CD4-positive, alpha-beta T cell (primary cell): ENCODE results near the gene KCNAB3. TPM values are rescaled to one million over a fixed set of nuclear protein-coding genes. Genes with fewer than 3 reads are reported as not detected.

Experiments used
- ATAC-seq: fragments of 200-7000 bp; cut with Tn5 transposase; one replicate; pipeline ENCODE4 v1.10.0; 2022; ENCODE audit warnings: mild to moderate bottlenecking; ENCODE audit not compliant: poor library complexity
- CTCF ChIA-PET: fragments of 350-600 bp; sonication (Branson Sonifier 250); formaldehyde crosslinking; loops from one replicate; lab custom pipeline; 2021; ENCODE audit warnings: antibody characterized with exemption, inconsistent platforms; lab: Charles Lee
- POLR2A ChIA-PET: fragments of 350-600 bp; sonication (Branson Sonifier 250); formaldehyde crosslinking; loops from one replicate; lab custom pipeline; 2021; ENCODE audit warnings: antibody characterized with exemption, inconsistent platforms; lab: Charles Lee
- DNase-seq, 14 experiments: peaks; one replicate each; pipeline ENCODE4 v3.0.0-alpha.2; 2013 to 2020; ENCODE audit warnings: mixed read lengths in 2 of 14
- H3K27ac ChIP-seq, 2 donors: one replicate each; pipeline versions ENCODE4 v1.5.1 to v1.7.0; 2013; ENCODE audit warnings: low read length in 2 of 2, low read depth in 1 of 2, mild to moderate bottlenecking in 1 of 2
- H3K27me3 ChIP-seq, 2 experiments: 1 replicate in 1 of 2; 2 replicates in 1 of 2; pipeline versions ENCODE4 v1.6.1 to v1.7.0; 2013; ENCODE audit warnings: low read length in 2 of 2, control low read depth in 1 of 2, mild to moderate bottlenecking in 1 of 2, moderate library complexity in 1 of 2; ENCODE audit not compliant: insufficient read depth in 2 of 2, control insufficient read depth in 1 of 2
- H3K36me3 ChIP-seq: one replicate; pipeline ENCODE4 v1.6.1; 2013; ENCODE audit warnings: low read length, control low read depth; ENCODE audit not compliant: insufficient read depth
- H3K4me1 ChIP-seq: one replicate; pipeline ENCODE4 v1.6.1; 2013; ENCODE audit warnings: low read length, control low read depth; ENCODE audit not compliant: insufficient read depth
- H3K4me3 ChIP-seq: one replicate; pipeline ENCODE4 v1.5.1; 2013; ENCODE audit warnings: mild to moderate bottlenecking, low read length, moderate library complexity
- H3K9me3 ChIP-seq, 2 experiments: 1 replicate in 1 of 2; 2 replicates in 1 of 2; pipeline versions ENCODE4 v1.6.1 to v1.7.0; 2013; ENCODE audit warnings: low read length in 2 of 2, mild to moderate bottlenecking in 2 of 2, control low read depth in 1 of 2, moderate library complexity in 1 of 2; ENCODE audit not compliant: control insufficient read depth in 1 of 2, insufficient read depth in 1 of 2
- H3K27ac Mint-ChIP-seq: one replicate; pipeline ENCODE4 v1.8.0; 2020; ENCODE audit warnings: mixed read lengths
- H3K27me3 Mint-ChIP-seq: one replicate; pipeline ENCODE4 v1.8.0; 2021; ENCODE audit warnings: mixed read lengths
- H3K36me3 Mint-ChIP-seq: one replicate; pipeline ENCODE4 v1.8.0; 2021; ENCODE audit warnings: low read depth, mixed read lengths
- H3K4me1 Mint-ChIP-seq: one replicate; pipeline ENCODE4 v1.8.0; 2021; ENCODE audit warnings: low read depth, mixed read lengths
- H3K4me3 Mint-ChIP-seq: one replicate; pipeline ENCODE4 v1.8.0; 2020; ENCODE audit warnings: mild to moderate bottlenecking, mixed read lengths
- H3K9me3 Mint-ChIP-seq: one replicate; pipeline ENCODE4 v1.8.0; 2020; ENCODE audit warnings: mixed read lengths
- CTCF ChIP-seq: fragments of 200-600 bp; IDR thresholded peaks from one replicate; pipeline ENCODE4 v1.8.0; 2022; ENCODE audit warnings: antibody characterized with exemption, mild to moderate bottlenecking
- intact Hi-C, 2 experiments: fragments of 100-400 bp; cut with DNase I in 1 of 2; cut with micrococcal nuclease in 1 of 2; formaldehyde crosslinking; loops; one replicate each; pipeline versions ENCODE4 v1.15.1 to v1.9.0; 2023 to 2025; cut with DNase I, micrococcal nuclease
- total RNA-seq, 174 experiments: library from RNA in 2 of 174; stranded (reverse) in 2 of 174; gene quantifications; one replicate each; pipeline ENCODE4 v1.2.3 and lab custom pipeline; 2021 to 2026

The KCNAB3 gene
- total RNA-seq, 2 experiments from 2014 or later: 7.1 to 8.2 TPM

- CTCF ChIA-PET: no interaction called here
- no peak overlapping the region for H3K27ac ChIP-seq
- peaks cover 10% of the 10 kb centered on the region for H3K9me3 Mint-ChIP-seq
- no peaks in the 10 kb centered on the region for H3K4me1 ChIP-seq
- peaks cover 5 to 10% of the 10 kb centered on the region in 2 experiments for H3K27me3 ChIP-seq
- no peak overlapping the region for H3K4me3 Mint-ChIP-seq
- H3K27ac Mint-ChIP-seq: no peak overlapping the region
- no peak for ATAC-seq
- no peak for TF ChIP-seq CTCF
- DNase-seq: no peak
- peaks cover 6% of the 10 kb centered on the region for H3K36me3 Mint-ChIP-seq
- no peaks in the 10 kb centered on the region for H3K36me3 ChIP-seq
- H3K4me3 ChIP-seq: no peak overlapping the region
- POLR2A ChIA-PET: no interaction called here
- intact Hi-C loops: loop anchor here in 1 of 2 experiments (5.0 kb wide), 1 partner anchor 42 kb away; the partner anchor contains the start of genes CNTROB and TRAPPC1
- peaks cover 10% of the 10 kb centered on the region for H3K27me3 Mint-ChIP-seq
- H3K4me1 Mint-ChIP-seq: no peaks in the 10 kb centered on the region
- peaks cover 16 to 21% of the 10 kb centered on the region in 2 experiments for H3K9me3 ChIP-seq
These were observed 45.0 kb upstream of the KCNAB3 start for GRCh38 chr17:7974638-7975131.

GRCh38 chr17:7972131-7972785, 42.6 kb upstream of the KCNAB3 start:
- DNase-seq (no peak), ATAC-seq (no peak)
- Mint-ChIP-seq H3K4me1 (no peaks in the 10 kb centered on the region), H3K27ac (no peak overlapping the region), H3K27me3 (peaks cover 6% of the 10 kb centered on the region), H3K9me3 (peaks cover 10% of the 10 kb centered on the region), H3K4me3 (no peak overlapping the region), H3K36me3 (peaks cover 6% of the 10 kb centered on the region)
- peaks cover 16 to 21% of the 10 kb centered on the region in 2 experiments for H3K9me3 ChIP-seq
- intact Hi-C loops: loop anchor here in 1 of 2 experiments (5.0 kb wide), 1 partner anchor 40 kb away; the partner anchor contains the start of genes CNTROB and TRAPPC1
- peaks cover 5 to 10% of the 10 kb centered on the region in 2 experiments for H3K27me3 ChIP-seq
- ChIA-PET POLR2A (interaction anchor here (0.6 kb wide), 1 partner anchor 24 kb away, joined by 5 read pairs; no protein-coding TSS in a partner anchor), CTCF (interaction anchor here (0.6 to 0.8 kb wide), 2 partner anchors 11 to 229 kb away, joined by 3 read pairs; no protein-coding TSS in a partner anchor)
- TF ChIP-seq CTCF: no peak
- no peak overlapping the region for H3K27ac ChIP-seq
- H3K4me3 ChIP-seq: no peak overlapping the region
- no peaks in the 10 kb centered on the region for H3K4me1 ChIP-seq
- H3K36me3 ChIP-seq: no peaks in the 10 kb centered on the region

- peaks cover 6% of the 10 kb centered on the region for H3K36me3 Mint-ChIP-seq
- peaks cover 16 to 21% of the 10 kb centered on the region in 2 experiments for H3K9me3 ChIP-seq
- H3K27me3 ChIP-seq: peaks cover 5 to 10% of the 10 kb centered on the region in 2 experiments
- H3K27ac ChIP-seq: no peak overlapping the region
- no peak for TF ChIP-seq CTCF
- H3K36me3 ChIP-seq: no peaks in the 10 kb centered on the region
- DNase-seq (no peak), ATAC-seq (no peak)
- ChIA-PET POLR2A (no interaction called here), CTCF (interaction anchor here (0.6 kb wide), 1 partner anchor 11 kb away, joined by 3 read pairs; no protein-coding TSS in a partner anchor)
- H3K4me3 ChIP-seq: no peak overlapping the region
- intact Hi-C loops: loop anchor here in 1 of 2 experiments (5.0 kb wide), 1 partner anchor 39 kb away; the partner anchor contains the start of genes CNTROB and TRAPPC1
- H3K27me3 Mint-ChIP-seq: peaks cover 6% of the 10 kb centered on the region
- H3K4me1 Mint-ChIP-seq: no peaks in the 10 kb centered on the region
- H3K9me3 Mint-ChIP-seq: peaks cover 10% of the 10 kb centered on the region
- H3K27ac Mint-ChIP-seq: no peak overlapping the region
- H3K4me3 Mint-ChIP-seq: no peak overlapping the region
- H3K4me1 ChIP-seq: no peaks in the 10 kb centered on the region
These were observed 42.0 kb upstream of the KCNAB3 start for GRCh38 chr17:7971651-7972050.
